HCT116 (cell line): ENCODE results near the gene GABARAP.

Experiments used
- ELF1 ChIP-seq: IDR thresholded peaks from 2 replicates; pipeline ENCODE4 v1.6.1; 2012; ENCODE audit warnings: low read depth, borderline replicate concordance
- TF ChIP-seq, protein P1 (sequence below): IDR thresholded peaks from 2 replicates; pipeline ENCODE4 v1.6.1; 2012

- TF ChIP-seq, protein P1, sequence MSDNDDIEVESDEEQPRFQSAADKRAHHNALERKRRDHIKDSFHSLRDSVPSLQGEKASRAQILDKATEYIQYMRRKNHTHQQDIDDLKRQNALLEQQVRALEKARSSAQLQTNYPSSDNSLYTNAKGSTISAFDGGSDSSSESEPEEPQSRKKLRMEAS, result no peak
- TF ChIP-seq ELF1, result no peak
Measured at GRCh38 chr17:7260151-7260550, 17.9 kb upstream of the GABARAP start.
